ENCODE measurements around the gene EPN1. TPM values are rescaled to one million over a fixed set of nuclear protein-coding genes. Genes with fewer than 3 reads are reported as not detected.

EPN1 gene
- total and polyA plus RNA-seq, 2 experiments from 2014 or later: 48.8 to 82.2 TPM

GRCh38 chr19:55688422-55689218, 13.6 kb downstream of the EPN1 start:
- no peaks in the 10 kb centered on the region for H3K9me2 ChIP-seq (ENCODE audit: insufficient read depth)
- H3K79me2 ChIP-seq (ENCODE audit: insufficient read depth): peaks cover 48% of the 10 kb centered on the region
- in situ Hi-C loops (cut with MboI): no loop called here
- no peaks in the 10 kb centered on the region for H3K4me1 ChIP-seq (ENCODE audit: insufficient read depth)
- DNase-seq: no peak
- H3F3A ChIP-seq (ENCODE audit: insufficient read depth): no peaks in the 10 kb centered on the region
- H3K4me3 ChIP-seq: no peak overlapping the region
- WGBS, 2 experiments (ENCODE audit: low coverage in 1 of 2, low lambda C conversion rate in 2 of 2, missing lambda C conversion rate in 2 of 2): 76 to 78% methylated on average over 17 to 27 of the region's 27 CpGs
- no peak overlapping the region for H3K27ac ChIP-seq
- no peaks in the 10 kb centered on the region for H3K27me3 ChIP-seq (replicated peaks; ENCODE audit: insufficient read depth)
- TF ChIP-seq EZH2phosphoT487 (IDR thresholded peaks at IDR 0.05; ENCODE audit: insufficient read depth, low read depth): no peak
- no peak for TF ChIP-seq EZH2 (IDR thresholded peaks at IDR 0.05; ENCODE audit: insufficient read depth, poor library complexity, severe bottlenecking)
- H3K36me3 ChIP-seq (ENCODE audit: low read depth): no peaks in the 10 kb centered on the region; the same call in 1 of the 2 replicates
- no peak overlapping the region for H3K9ac ChIP-seq
- no peak overlapping the region for H2AFZ ChIP-seq
- H3K4me2 ChIP-seq (ENCODE audit: unreplicated experiment): no peak overlapping the region
- no peaks in the 10 kb centered on the region for H3K9me3 ChIP-seq (ENCODE audit: low read depth)
- no peaks in the 10 kb centered on the region for H4K20me1 ChIP-seq (ENCODE audit: insufficient read depth)

- H2AFZ ChIP-seq: no peak overlapping the region
- in situ Hi-C loops (cut with MboI): no loop called here
- 90 to 94% methylated on average over 21 to 35 of the region's 35 CpGs for WGBS, 2 experiments (ENCODE audit: low coverage in 1 of 2, low lambda C conversion rate in 2 of 2, missing lambda C conversion rate in 2 of 2)
- H3K27me3 ChIP-seq (replicated peaks; ENCODE audit: insufficient read depth): no peaks in the 10 kb centered on the region
- no peaks in the 10 kb centered on the region for H4K20me1 ChIP-seq (ENCODE audit: insufficient read depth)
- no peaks in the 10 kb centered on the region for H3K4me1 ChIP-seq (ENCODE audit: insufficient read depth)
- no peak overlapping the region for H3K27ac ChIP-seq
- peaks cover 39% of the 10 kb centered on the region for H3K79me2 ChIP-seq (ENCODE audit: insufficient read depth)
- no peak overlapping the region for H3K9ac ChIP-seq
- no peak for DNase-seq
- H3F3A ChIP-seq (ENCODE audit: insufficient read depth): no peaks in the 10 kb centered on the region
- TF ChIP-seq EZH2phosphoT487 (IDR thresholded peaks at IDR 0.05; ENCODE audit: insufficient read depth, low read depth) (no peak), EZH2 (IDR thresholded peaks at IDR 0.05; ENCODE audit: insufficient read depth, poor library complexity, severe bottlenecking) (no peak)
- no peaks in the 10 kb centered on the region for H3K9me2 ChIP-seq (ENCODE audit: insufficient read depth)
- no peak overlapping the region for H3K4me2 ChIP-seq (ENCODE audit: unreplicated experiment)
- no peaks in the 10 kb centered on the region for H3K36me3 ChIP-seq (ENCODE audit: low read depth)
- H3K9me3 ChIP-seq (ENCODE audit: low read depth): no peaks in the 10 kb centered on the region
- H3K4me3 ChIP-seq: no peak overlapping the region
These were observed 14.5 kb downstream of the EPN1 start for GRCh38 chr19:55689411-55690108.

- Histone ChIP-seq H3K27me3 (replicated peaks; ENCODE audit: insufficient read depth) (no peaks in the 10 kb centered on the region), H3K4me2 (ENCODE audit: unreplicated experiment) (no peak overlapping the region), H3K36me3 (ENCODE audit: low read depth) (no peaks in the 10 kb centered on the region), H3K79me2 (ENCODE audit: insufficient read depth) (peaks cover 32% of the 10 kb centered on the region), H3K9me3 (ENCODE audit: low read depth) (no peaks in the 10 kb centered on the region), H3K9me2 (ENCODE audit: insufficient read depth) (no peaks in the 10 kb centered on the region), H4K20me1 (ENCODE audit: insufficient read depth) (no peaks in the 10 kb centered on the region), H3K9ac (no peak overlapping the region), H2AFZ (no peak overlapping the region), H3K27ac (no peak overlapping the region), H3K4me3 (no peak overlapping the region), H3F3A (ENCODE audit: insufficient read depth) (no peaks in the 10 kb centered on the region), H3K4me1 (ENCODE audit: insufficient read depth) (no peaks in the 10 kb centered on the region)
- no peak for DNase-seq
- no peak for TF ChIP-seq EZH2phosphoT487 (IDR thresholded peaks at IDR 0.05; ENCODE audit: insufficient read depth, low read depth)
- no peak for TF ChIP-seq EZH2 (IDR thresholded peaks at IDR 0.05; ENCODE audit: insufficient read depth, poor library complexity, severe bottlenecking)
- in situ Hi-C loops (cut with MboI): no loop called here
- WGBS, 2 experiments (ENCODE audit: low coverage in 1 of 2, low lambda C conversion rate in 2 of 2, missing lambda C conversion rate in 2 of 2): 92% methylated on average over 24 of the region's 25 CpGs
These were observed 15.2 kb downstream of the EPN1 start for GRCh38 chr19:55690109-55690768.

- Histone ChIP-seq H3K9ac (no peak overlapping the region), H3K4me2 (ENCODE audit: unreplicated experiment) (no peak overlapping the region), H3K9me3 (ENCODE audit: low read depth) (no peaks in the 10 kb centered on the region), H3K27me3 (replicated peaks; ENCODE audit: insufficient read depth) (no peaks in the 10 kb centered on the region), H3K36me3 (ENCODE audit: low read depth) (peaks cover 3% of the 10 kb centered on the region; the same call in 1 of the 2 replicates), H2AFZ (no peak overlapping the region), H3K27ac (no peak overlapping the region), H3F3A (ENCODE audit: insufficient read depth) (no peaks in the 10 kb centered on the region), H4K20me1 (ENCODE audit: insufficient read depth) (no peaks in the 10 kb centered on the region), H3K79me2 (ENCODE audit: insufficient read depth) (peaks cover 25% of the 10 kb centered on the region), H3K4me3 (no peak overlapping the region), H3K9me2 (ENCODE audit: insufficient read depth) (no peaks in the 10 kb centered on the region), H3K4me1 (ENCODE audit: insufficient read depth) (no peaks in the 10 kb centered on the region)
- in situ Hi-C loops (cut with MboI): no loop called here
- TF ChIP-seq EZH2phosphoT487 (IDR thresholded peaks at IDR 0.05; ENCODE audit: insufficient read depth, low read depth) (no peak), EZH2 (IDR thresholded peaks at IDR 0.05; ENCODE audit: insufficient read depth, poor library complexity, severe bottlenecking) (no peak)
- 88 to 89% methylated on average over 17 to 31 of the region's 31 CpGs for WGBS, 2 experiments (ENCODE audit: low coverage in 1 of 2, low lambda C conversion rate in 2 of 2, missing lambda C conversion rate in 2 of 2)
- no peak for DNase-seq
These were observed 15.9 kb downstream of the EPN1 start for GRCh38 chr19:55690769-55691545.

All from GM23248 (cell line).